Loucy (cell line): ENCODE results near the gene TRIM63.

Experiments
- CTCF ChIP-seq: fragments of 200-600 bp; sonication (generic); conservative IDR thresholded peaks from 2 replicates; pipeline ENCODE4 v1.5.1; 2014; ENCODE audit warnings: mild to moderate bottlenecking, antibody characterized with exemption, low read length
- EZH2phosphoT487 ChIP-seq: fragments of 200-600 bp; IDR thresholded peaks from 2 replicates; pipeline ENCODE4 v1.6.1; 2018; ENCODE audit warnings: antibody characterized with exemption, mild to moderate bottlenecking, moderate library complexity, borderline replicate concordance

- TF ChIP-seq CTCF: no peak
- no peak for TF ChIP-seq EZH2phosphoT487
Observed at GRCh38 chr1:26097696-26098095, 30.3 kb upstream of the TRIM63 start.
